Measurements from ENCODE around the gene AK1.
A peak's percentile ranks its signal among the peaks of the same experiment; 100 is the strongest.
"Not testable (repeated sequence)": the region's sequence is repeated elsewhere in the genome, so short reads cannot be mapped to it uniquely, and the experiment has no call there.

DNA sequence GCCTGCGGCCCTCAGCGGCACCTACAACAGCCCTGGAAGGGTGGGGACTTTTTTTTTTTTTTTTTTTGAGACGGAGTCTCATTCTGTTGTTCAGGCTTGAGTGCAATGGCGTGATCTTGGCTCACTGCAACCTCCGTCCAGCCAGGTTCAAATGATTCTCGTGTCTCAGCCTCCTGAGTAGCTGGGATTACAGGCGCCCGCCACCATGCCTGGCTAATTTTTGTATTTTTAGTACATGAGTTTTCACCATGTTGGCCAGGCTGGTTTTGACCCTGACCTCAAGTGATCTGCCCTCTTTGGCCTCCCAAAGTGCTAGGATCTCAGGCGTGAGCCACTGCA is 7.4 kb downstream of the AK1 start:
- TF ChIP-seq, protein P1, sequence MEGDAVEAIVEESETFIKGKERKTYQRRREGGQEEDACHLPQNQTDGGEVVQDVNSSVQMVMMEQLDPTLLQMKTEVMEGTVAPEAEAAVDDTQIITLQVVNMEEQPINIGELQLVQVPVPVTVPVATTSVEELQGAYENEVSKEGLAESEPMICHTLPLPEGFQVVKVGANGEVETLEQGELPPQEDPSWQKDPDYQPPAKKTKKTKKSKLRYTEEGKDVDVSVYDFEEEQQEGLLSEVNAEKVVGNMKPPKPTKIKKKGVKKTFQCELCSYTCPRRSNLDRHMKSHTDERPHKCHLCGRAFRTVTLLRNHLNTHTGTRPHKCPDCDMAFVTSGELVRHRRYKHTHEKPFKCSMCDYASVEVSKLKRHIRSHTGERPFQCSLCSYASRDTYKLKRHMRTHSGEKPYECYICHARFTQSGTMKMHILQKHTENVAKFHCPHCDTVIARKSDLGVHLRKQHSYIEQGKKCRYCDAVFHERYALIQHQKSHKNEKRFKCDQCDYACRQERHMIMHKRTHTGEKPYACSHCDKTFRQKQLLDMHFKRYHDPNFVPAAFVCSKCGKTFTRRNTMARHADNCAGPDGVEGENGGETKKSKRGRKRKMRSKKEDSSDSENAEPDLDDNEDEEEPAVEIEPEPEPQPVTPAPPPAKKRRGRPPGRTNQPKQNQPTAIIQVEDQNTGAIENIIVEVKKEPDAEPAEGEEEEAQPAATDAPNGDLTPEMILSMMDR (IDR thresholded peaks at IDR 0.05), result peak in 1 of 6 experiments; percentile 2
- TF ChIP-seq POLR2A (IDR thresholded peaks at IDR 0.05), result not testable (repeated sequence)

Data from adrenal gland (tissue), 5 donors.